Keratinocyte (primary cell): ENCODE measurements around the gene FMNL2. TPM values are rescaled to one million over a fixed set of nuclear protein-coding genes. Genes with fewer than 3 reads are reported as not detected.

Experiments
- DNase-seq: peaks from one replicate; pipeline ENCODE4 v3.0.0-alpha.2; 2011; ENCODE audit warnings: low read depth, missing footprints, low spot score
- FAIRE-seq: peaks from 2 replicates; lab custom pipeline; 2011; peaks lifted over from hg19 to GRCh38; lab: Jason Lieb, UNC
- H2AFZ ChIP-seq: 2 replicates; pipeline ENCODE4 v1.6.0; 2012; ENCODE audit warnings: low read length, control low read depth, inconsistent platforms; ENCODE audit not compliant: control insufficient read depth
- H3K27ac ChIP-seq: 2 replicates; pipeline ENCODE4 v1.5.1; 2011; ENCODE audit warnings: low read length; ENCODE audit not compliant: control insufficient read depth, insufficient read depth
- H3K27me3 ChIP-seq: 3 replicates; pipeline ENCODE4 v1.6.0; 2011; ENCODE audit warnings: low read length; ENCODE audit not compliant: control insufficient read depth, insufficient read depth; ENCODE audit errors: extremely low read depth
- H3K36me3 ChIP-seq, 2 experiments: 2 replicates in 1 of 2; 3 replicates in 1 of 2; pipeline ENCODE4 v1.5.1; 2011; ENCODE audit warnings: low read length in 2 of 2, mild to moderate bottlenecking in 1 of 2; ENCODE audit not compliant: control insufficient read depth in 2 of 2, insufficient read depth in 2 of 2; ENCODE audit errors: extremely low read depth in 1 of 2
- H3K4me1 ChIP-seq: 3 replicates; pipeline ENCODE4 v1.5.1; 2011; ENCODE audit warnings: low read length; ENCODE audit not compliant: control insufficient read depth, insufficient read depth; ENCODE audit errors: extremely low read depth
- H3K4me2 ChIP-seq: 3 replicates; pipeline ENCODE4 v1.6.0; 2011; ENCODE audit warnings: low read depth, low read length; ENCODE audit not compliant: control insufficient read depth, insufficient read depth; ENCODE audit errors: extremely low read depth
- H3K4me3 ChIP-seq, 3 experiments: fragments of 200-600 bp in 1 of 3; sonication (generic) in 1 of 3; 2 replicates in 2 of 3; 3 replicates in 1 of 3; pipeline ENCODE4 v1.5.1; 2011 to 2016; ENCODE audit warnings: low read length in 3 of 3, mild to moderate bottlenecking in 3 of 3, control low read depth in 2 of 3, inconsistent platforms in 1 of 3, low read depth in 1 of 3, mixed read lengths in 1 of 3, mixed run types in 1 of 3, moderate library complexity in 1 of 3; ENCODE audit not compliant: control insufficient read depth in 2 of 3, insufficient read depth in 2 of 3; ENCODE audit errors: extremely low read depth in 1 of 3
- H3K79me2 ChIP-seq: 2 replicates; pipeline ENCODE4 v1.6.0; 2012; ENCODE audit warnings: low read length; ENCODE audit not compliant: control insufficient read depth, insufficient read depth
- H3K9ac ChIP-seq: 3 replicates; pipeline ENCODE4 v1.6.0; 2011; ENCODE audit warnings: low read length; ENCODE audit not compliant: control insufficient read depth, insufficient read depth; ENCODE audit errors: extremely low read depth
- H3K9me1 ChIP-seq: 3 replicates; pipeline ENCODE4 v1.6.0; 2011; ENCODE audit warnings: low read length; ENCODE audit not compliant: control insufficient read depth, insufficient read depth; ENCODE audit errors: extremely low read depth
- H3K9me3 ChIP-seq: 2 replicates; pipeline ENCODE4 v1.5.1; 2012; ENCODE audit warnings: low read depth, low read length; ENCODE audit not compliant: control insufficient read depth
- H4K20me1 ChIP-seq: 3 replicates; pipeline ENCODE4 v1.6.0; 2011; ENCODE audit warnings: low read length; ENCODE audit not compliant: control insufficient read depth, insufficient read depth; ENCODE audit errors: extremely low read depth
- CTCF ChIP-seq, 3 experiments: IDR thresholded peaks in 1 of 3; conservative IDR thresholded peaks in 1 of 3; optimal IDR thresholded peaks in 1 of 3; 2 replicates in 2 of 3; 3 replicates in 1 of 3; pipeline versions ENCODE3 to v1.5.1; 2011; ENCODE audit warnings: low read length in 3 of 3, mild to moderate bottlenecking in 3 of 3, moderate library complexity in 2 of 3, control low read depth in 1 of 3, inconsistent platforms in 1 of 3; ENCODE audit not compliant: insufficient read depth in 2 of 3; ENCODE audit errors: extremely low read depth in 1 of 3
- EZH2 ChIP-seq: IDR thresholded peaks from one replicate; pipeline ENCODE4 v1.6.1; 2012; ENCODE audit warnings: inconsistent platforms, mild to moderate bottlenecking, low read length, moderate library complexity
- dilution Hi-C: fragments of 300-500 bp; cut with MboI; formaldehyde crosslinking; loops from one replicate; pipeline ENCODE4 v1.7.0; 2020; ENCODE audit warnings: low sequenced_read_pairs; ENCODE audit not compliant: extremely low pct_ligation_motif_present
- polyA plus RNA-seq, 5 experiments: library from polyadenylated mRNA; depleted of rRNA in 3 of 5; stranded (reverse) in 3 of 5; stranded (forward) in 1 of 5; unstranded in 1 of 5; fragments of >200 nt; gene quantifications; 1 replicate in 1 of 5; 2 replicates in 3 of 5; 3 replicates in 1 of 5; pipeline versions ENCODE4 v1.2.1 to v1.2.3, GENCODE V29; 2011 to 2012; ENCODE audit warnings: missing spikeins in 2 of 5, low read depth in 1 of 5, low replicate concordance in 1 of 5

Gene FMNL2
- polyA plus RNA-seq, 1 donor (not counting 4 experiments of a cell fraction or from before 2014, with no cell fraction given): 62.7 TPM

GRCh38 chr2:152648336-152648735, 313.4 kb downstream of the FMNL2 start:
- Histone ChIP-seq H3K27me3 (no peaks in the 10 kb centered on the region), H3K9me1 (no peaks in the 10 kb centered on the region), H3K79me2 (no peaks in the 10 kb centered on the region), H3K9ac (no peak overlapping the region), H2AFZ (no peak overlapping the region), H3K4me2 (no peak overlapping the region), H3K27ac (no peak overlapping the region), H3K36me3 (peaks cover 3 to 19% of the 10 kb centered on the region in 2 experiments), H3K4me3 (no peak overlapping the region), H3K9me3 (no peaks in the 10 kb centered on the region), H3K4me1 (peaks cover 10% of the 10 kb centered on the region), H4K20me1 (no peaks in the 10 kb centered on the region)
- no peak for FAIRE-seq
- no peak for TF ChIP-seq EZH2
- peak in 1 of 3 experiments; percentile 32 for TF ChIP-seq CTCF (optimal IDR thresholded peaks at IDR 0.05 in 1 of 3, IDR thresholded peaks at IDR 0.05 in 1 of 3, conservative IDR thresholded peaks at IDR 0.05 in 1 of 3; ENCODE audit: extremely low read depth in 1 of 3, insufficient read depth in 2 of 3, low read length in 3 of 3)
- dilution Hi-C loops: no loop called here
- no peak for DNase-seq

- DNase-seq: no peak
- H4K20me1 ChIP-seq: no peaks in the 10 kb centered on the region
- no peak overlapping the region for H3K27ac ChIP-seq
- no peaks in the 10 kb centered on the region for H3K9me1 ChIP-seq
- dilution Hi-C loops: no loop called here
- H3K4me2 ChIP-seq: no peak overlapping the region
- H3K9ac ChIP-seq: no peak overlapping the region
- no peak for TF ChIP-seq EZH2
- TF ChIP-seq CTCF (optimal IDR thresholded peaks at IDR 0.05 in 1 of 3, IDR thresholded peaks at IDR 0.05 in 1 of 3, conservative IDR thresholded peaks at IDR 0.05 in 1 of 3; ENCODE audit: extremely low read depth in 1 of 3, insufficient read depth in 2 of 3, low read length in 3 of 3): no peak
- peaks cover 10% of the 10 kb centered on the region for H3K4me1 ChIP-seq
- H3K9me3 ChIP-seq: no peaks in the 10 kb centered on the region
- H3K4me3 ChIP-seq: no peak overlapping the region
- H3K79me2 ChIP-seq: no peaks in the 10 kb centered on the region
- no peak overlapping the region for H2AFZ ChIP-seq
- no peak for FAIRE-seq
- H3K27me3 ChIP-seq: no peaks in the 10 kb centered on the region
- peaks cover 2 to 11% of the 10 kb centered on the region in 2 experiments for H3K36me3 ChIP-seq
These were observed 315.0 kb downstream of the FMNL2 start for GRCh38 chr2:152649997-152650396.
